Measurements from ENCODE around the gene SNAP91.

Gene SNAP91

DNA sequence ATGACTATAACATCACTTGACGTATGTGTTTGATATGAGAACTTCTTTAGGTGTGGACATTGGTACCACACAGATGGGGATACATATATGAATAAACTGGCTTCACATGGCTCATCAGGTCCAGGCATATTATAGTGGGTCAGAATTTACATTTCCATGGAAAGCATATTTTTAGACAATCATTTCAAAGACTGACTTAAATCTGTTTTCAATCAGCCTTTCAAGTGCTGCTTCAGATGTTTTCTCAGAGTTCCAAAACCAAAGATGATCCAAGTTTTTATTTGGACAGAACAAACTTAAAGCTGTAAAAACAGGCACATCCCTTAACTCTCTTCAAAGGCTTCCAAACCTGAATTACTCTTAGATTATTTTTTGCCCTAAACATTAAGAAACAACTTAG, 108.4 kb downstream of the SNAP91 start:
- no peak overlapping the region for H3K27ac ChIP-seq
- TF ChIP-seq, protein P1, sequence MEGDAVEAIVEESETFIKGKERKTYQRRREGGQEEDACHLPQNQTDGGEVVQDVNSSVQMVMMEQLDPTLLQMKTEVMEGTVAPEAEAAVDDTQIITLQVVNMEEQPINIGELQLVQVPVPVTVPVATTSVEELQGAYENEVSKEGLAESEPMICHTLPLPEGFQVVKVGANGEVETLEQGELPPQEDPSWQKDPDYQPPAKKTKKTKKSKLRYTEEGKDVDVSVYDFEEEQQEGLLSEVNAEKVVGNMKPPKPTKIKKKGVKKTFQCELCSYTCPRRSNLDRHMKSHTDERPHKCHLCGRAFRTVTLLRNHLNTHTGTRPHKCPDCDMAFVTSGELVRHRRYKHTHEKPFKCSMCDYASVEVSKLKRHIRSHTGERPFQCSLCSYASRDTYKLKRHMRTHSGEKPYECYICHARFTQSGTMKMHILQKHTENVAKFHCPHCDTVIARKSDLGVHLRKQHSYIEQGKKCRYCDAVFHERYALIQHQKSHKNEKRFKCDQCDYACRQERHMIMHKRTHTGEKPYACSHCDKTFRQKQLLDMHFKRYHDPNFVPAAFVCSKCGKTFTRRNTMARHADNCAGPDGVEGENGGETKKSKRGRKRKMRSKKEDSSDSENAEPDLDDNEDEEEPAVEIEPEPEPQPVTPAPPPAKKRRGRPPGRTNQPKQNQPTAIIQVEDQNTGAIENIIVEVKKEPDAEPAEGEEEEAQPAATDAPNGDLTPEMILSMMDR (conservative IDR thresholded peaks at IDR 0.05) = no peak
- TF ChIP-seq ZFX (IDR thresholded peaks at IDR 0.05) = no peak

DNA sequence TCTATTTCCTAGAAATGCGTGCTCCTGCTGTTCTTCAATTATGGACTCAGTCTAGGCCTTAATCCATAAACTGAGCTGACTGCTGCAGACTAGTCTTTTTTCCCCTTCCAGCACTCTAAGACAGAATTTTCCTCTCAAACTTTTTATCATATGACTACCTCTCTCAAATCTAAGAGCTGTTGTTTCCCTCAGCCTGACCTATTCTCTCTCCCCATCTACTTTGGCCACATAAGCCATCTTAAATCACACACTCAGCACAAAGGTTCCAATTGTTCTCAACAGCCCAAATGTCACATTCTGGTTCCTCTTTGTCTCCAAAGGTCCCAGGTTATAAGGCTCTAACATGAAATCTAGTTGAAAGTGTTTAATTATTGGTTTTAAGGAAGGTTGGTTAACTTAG, 111.4 kb downstream of the SNAP91 start:
- no peak overlapping the region for H3K27ac ChIP-seq
- no peak for TF ChIP-seq ZFX (IDR thresholded peaks at IDR 0.05)
- TF ChIP-seq, protein P1 (conservative IDR thresholded peaks at IDR 0.05) = no peak

DNA sequence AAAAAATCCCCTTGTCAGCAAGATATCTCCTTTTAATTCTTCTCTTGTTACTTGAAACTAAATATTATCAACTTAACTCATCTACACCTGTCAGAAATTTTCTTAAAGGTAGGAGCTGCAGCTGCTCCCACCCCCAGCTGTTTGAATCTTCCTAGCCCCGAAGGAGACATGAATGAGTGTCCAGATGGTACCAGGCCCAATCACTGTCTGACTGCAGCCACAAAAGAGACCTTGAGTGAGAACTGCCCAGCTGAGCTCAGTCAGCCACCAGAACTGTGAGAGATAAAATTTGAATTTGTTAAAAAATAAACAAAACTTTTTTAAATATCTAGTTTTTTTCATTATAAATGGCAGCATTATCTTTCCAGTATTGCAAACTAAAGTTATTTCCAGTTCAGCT, 111.8 kb downstream of the SNAP91 start:
- H3K27ac ChIP-seq = no peak overlapping the region
- no peak for TF ChIP-seq ZFX (IDR thresholded peaks at IDR 0.05)
- TF ChIP-seq, protein P1 (conservative IDR thresholded peaks at IDR 0.05) = no peak

DNA sequence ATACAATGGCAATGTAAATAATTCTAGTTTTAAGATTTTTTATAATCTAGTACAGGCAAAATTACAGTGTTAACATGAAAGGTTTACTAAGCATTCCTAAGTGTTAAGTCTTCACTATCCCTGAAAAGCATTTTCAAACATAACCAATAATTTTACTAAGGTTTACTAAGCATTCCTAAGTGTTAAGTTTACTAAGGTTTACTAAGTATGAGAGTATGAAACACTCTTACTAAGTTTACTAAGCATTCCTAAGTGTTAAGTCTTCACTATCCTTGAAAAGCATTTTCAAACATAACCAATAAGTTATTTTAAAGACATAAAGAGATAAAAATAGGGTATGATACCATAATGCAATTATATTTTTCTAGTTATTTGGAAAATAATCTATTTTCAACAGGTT, 114.0 kb downstream of the SNAP91 start:
- no peak overlapping the region for H3K27ac ChIP-seq
- TF ChIP-seq, protein P1 (conservative IDR thresholded peaks at IDR 0.05) = no peak
- no peak for TF ChIP-seq ZFX (IDR thresholded peaks at IDR 0.05)

DNA sequence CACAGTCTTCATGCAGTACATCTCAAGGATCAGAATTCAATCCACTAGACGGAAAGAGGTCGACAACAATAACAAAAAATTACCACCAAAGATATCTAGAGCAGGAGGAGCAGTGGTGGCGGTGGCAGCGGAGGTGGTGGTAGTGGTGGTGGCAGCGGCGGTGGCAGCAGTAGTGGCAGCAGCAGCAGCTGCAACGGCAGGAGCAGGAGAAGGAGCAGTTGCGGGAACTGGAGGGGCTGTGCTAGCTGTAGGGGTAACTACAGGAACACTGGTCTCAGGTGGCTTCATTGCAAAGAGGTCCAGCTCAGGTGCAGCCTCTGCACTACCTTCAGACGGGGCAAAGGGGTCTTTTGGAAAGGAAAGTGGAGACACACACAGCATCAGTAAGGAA, 115.5 kb downstream of the SNAP91 start:
- TF ChIP-seq ZFX (IDR thresholded peaks at IDR 0.05) = no peak
- TF ChIP-seq, protein P1 (conservative IDR thresholded peaks at IDR 0.05) = no peak
- no peak overlapping the region for H3K27ac ChIP-seq

- H3K27ac ChIP-seq = no peak overlapping the region
Measured at GRCh38 chr6:83592770-83593394, 116.0 kb downstream of the SNAP91 start.

GRCh38 chr6:83590416-83590815, 118.5 kb downstream of the SNAP91 start:
- no peak overlapping the region for H3K27ac ChIP-seq
- TF ChIP-seq ZFX (IDR thresholded peaks at IDR 0.05) = no peak
- TF ChIP-seq, protein P1 (conservative IDR thresholded peaks at IDR 0.05) = no peak

More at GRCh38 chr6:83592770-83593394, 116.0 kb downstream of the SNAP91 start:
- TF ChIP-seq, protein P1 (conservative IDR thresholded peaks at IDR 0.05) = peak; percentile 78
- no peak for TF ChIP-seq ZFX (IDR thresholded peaks at IDR 0.05)

Data from C4-2B (cell line).